Measurements from ENCODE around the gene FNDC3A. TPM values are rescaled to one million over a fixed set of nuclear protein-coding genes. Genes with fewer than 3 reads are reported as not detected.

Gene FNDC3A
- total RNA-seq, 2 donors from 2014 or later, result 48.2 to 86.3 TPM

- ATAC-seq (ENCODE audit: insufficient number of reproducible peaks, low FRiP score, low read depth) (no peak), DNase-seq (ENCODE audit: low spot score) (no peak)
- H3K4me1 ChIP-seq (ENCODE audit: control insufficient read depth in 1 of 2, low read depth in 2 of 2), result peaks cover 0 to 7% of the 10 kb centered on the region in 2 donors
- TF ChIP-seq, protein P1, sequence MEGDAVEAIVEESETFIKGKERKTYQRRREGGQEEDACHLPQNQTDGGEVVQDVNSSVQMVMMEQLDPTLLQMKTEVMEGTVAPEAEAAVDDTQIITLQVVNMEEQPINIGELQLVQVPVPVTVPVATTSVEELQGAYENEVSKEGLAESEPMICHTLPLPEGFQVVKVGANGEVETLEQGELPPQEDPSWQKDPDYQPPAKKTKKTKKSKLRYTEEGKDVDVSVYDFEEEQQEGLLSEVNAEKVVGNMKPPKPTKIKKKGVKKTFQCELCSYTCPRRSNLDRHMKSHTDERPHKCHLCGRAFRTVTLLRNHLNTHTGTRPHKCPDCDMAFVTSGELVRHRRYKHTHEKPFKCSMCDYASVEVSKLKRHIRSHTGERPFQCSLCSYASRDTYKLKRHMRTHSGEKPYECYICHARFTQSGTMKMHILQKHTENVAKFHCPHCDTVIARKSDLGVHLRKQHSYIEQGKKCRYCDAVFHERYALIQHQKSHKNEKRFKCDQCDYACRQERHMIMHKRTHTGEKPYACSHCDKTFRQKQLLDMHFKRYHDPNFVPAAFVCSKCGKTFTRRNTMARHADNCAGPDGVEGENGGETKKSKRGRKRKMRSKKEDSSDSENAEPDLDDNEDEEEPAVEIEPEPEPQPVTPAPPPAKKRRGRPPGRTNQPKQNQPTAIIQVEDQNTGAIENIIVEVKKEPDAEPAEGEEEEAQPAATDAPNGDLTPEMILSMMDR (IDR thresholded peaks at IDR 0.05), result no peak
- H3K27ac ChIP-seq, result no peak overlapping the region
- H3K36me3 ChIP-seq, result no peaks in the 10 kb centered on the region
- no peaks in the 10 kb centered on the region for H3K9me3 ChIP-seq
- H3K4me3 ChIP-seq, result no peak overlapping the region
- H3K27me3 ChIP-seq (replicated peaks; ENCODE audit: insufficient read depth), result no peaks in the 10 kb centered on the region
These were observed 46.9 kb downstream of the FNDC3A start for GRCh38 chr13:49022472-49023144.

GRCh38 chr13:49023431-49023830, 47.7 kb downstream of the FNDC3A start:
- Histone ChIP-seq H3K27me3 (replicated peaks; ENCODE audit: insufficient read depth) (no peaks in the 10 kb centered on the region), H3K9me3 (no peaks in the 10 kb centered on the region), H3K36me3 (no peaks in the 10 kb centered on the region), H3K4me1 (ENCODE audit: control insufficient read depth in 1 of 2, low read depth in 2 of 2) (peaks cover 0 to 7% of the 10 kb centered on the region in 2 donors), H3K4me3 (no peak overlapping the region), H3K27ac (no peak overlapping the region)
- ATAC-seq (ENCODE audit: insufficient number of reproducible peaks, low FRiP score, low read depth) (no peak), DNase-seq (ENCODE audit: low spot score) (no peak)
- TF ChIP-seq, protein P1 (IDR thresholded peaks at IDR 0.05), result no peak

DNA sequence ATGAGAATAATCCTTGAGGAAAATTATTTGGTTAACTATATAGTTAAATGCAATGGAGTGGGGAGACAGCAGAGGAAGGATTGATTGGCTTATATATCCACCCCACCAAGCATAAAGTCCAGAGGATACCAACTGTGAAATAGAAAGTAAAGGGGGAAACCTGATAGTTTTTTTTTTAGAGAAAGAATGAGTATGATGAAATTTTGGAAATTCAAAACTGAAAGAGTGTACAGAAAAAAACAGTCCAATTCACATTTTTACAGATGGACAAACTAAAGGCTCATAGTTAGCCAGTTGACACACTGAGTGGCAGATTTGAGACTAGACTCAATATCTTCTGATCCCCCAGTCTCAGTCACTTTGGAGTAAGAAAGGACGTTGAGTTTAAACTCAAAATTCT, 51.1 kb downstream of the FNDC3A start:
- H3K4me3 ChIP-seq, result no peak overlapping the region
- H3K4me1 ChIP-seq (ENCODE audit: control insufficient read depth in 1 of 2, low read depth in 2 of 2), result peaks cover 0 to 7% of the 10 kb centered on the region in 2 donors
- no peaks in the 10 kb centered on the region for H3K36me3 ChIP-seq
- H3K27ac ChIP-seq, result no peak overlapping the region
- H3K27me3 ChIP-seq (replicated peaks; ENCODE audit: insufficient read depth), result no peaks in the 10 kb centered on the region
- no peak for DNase-seq (ENCODE audit: low spot score)
- no peaks in the 10 kb centered on the region for H3K9me3 ChIP-seq
- TF ChIP-seq, protein P1 (IDR thresholded peaks at IDR 0.05), result no peak
- ATAC-seq (ENCODE audit: insufficient number of reproducible peaks, low FRiP score, low read depth), result no peak

DNA sequence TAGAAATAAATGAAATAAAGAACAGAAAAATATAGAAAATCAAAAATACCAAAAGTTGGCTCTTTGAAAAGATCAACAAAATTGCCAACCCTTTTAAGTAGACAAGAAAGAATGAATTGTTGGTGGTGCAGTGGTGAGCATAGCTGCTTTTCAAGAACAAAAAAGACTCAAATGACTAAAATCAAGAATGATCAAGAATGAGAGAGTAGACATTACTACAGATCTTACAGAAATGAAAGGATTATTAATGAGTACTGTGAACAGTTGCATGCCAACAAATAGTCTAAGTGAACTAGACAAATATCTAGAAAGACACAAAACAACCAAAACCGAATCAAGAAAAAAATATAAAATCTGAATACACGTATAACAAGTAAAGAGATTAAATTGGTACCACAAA, 53.9 kb downstream of the FNDC3A start:
- TF ChIP-seq, protein P1 (IDR thresholded peaks at IDR 0.05), result no peak
- H3K36me3 ChIP-seq, result no peaks in the 10 kb centered on the region
- DNase-seq (ENCODE audit: low spot score) (no peak), ATAC-seq (ENCODE audit: insufficient number of reproducible peaks, low FRiP score, low read depth) (no peak)
- H3K27ac ChIP-seq, result no peak overlapping the region
- no peaks in the 10 kb centered on the region for H3K4me1 ChIP-seq (ENCODE audit: control insufficient read depth in 1 of 2, low read depth in 2 of 2)
- H3K27me3 ChIP-seq (replicated peaks; ENCODE audit: insufficient read depth), result no peaks in the 10 kb centered on the region
- H3K4me3 ChIP-seq, result no peak overlapping the region
- H3K9me3 ChIP-seq, result no peaks in the 10 kb centered on the region

DNA sequence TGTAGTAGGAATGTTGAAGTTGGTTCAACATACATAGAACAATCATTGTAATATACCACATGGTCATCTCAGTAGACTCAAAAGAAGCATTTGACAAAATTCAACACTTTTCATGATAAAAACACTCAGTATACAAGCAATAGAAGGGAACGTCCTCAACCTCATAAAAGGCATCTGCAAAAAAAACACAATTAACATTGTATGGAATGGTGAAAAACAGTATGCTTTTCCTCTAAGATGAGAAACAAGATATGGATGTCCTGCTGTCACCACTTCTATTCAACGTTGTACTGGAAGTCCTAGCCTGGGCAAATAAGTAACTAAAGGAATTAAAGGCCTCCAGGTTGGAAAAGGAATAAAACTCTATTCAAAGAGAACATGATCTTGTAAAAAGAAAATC, 54.5 kb downstream of the FNDC3A start:
- Histone ChIP-seq H3K36me3 (no peaks in the 10 kb centered on the region), H3K27ac (no peak overlapping the region), H3K9me3 (no peaks in the 10 kb centered on the region), H3K27me3 (replicated peaks; ENCODE audit: insufficient read depth) (no peaks in the 10 kb centered on the region), H3K4me1 (ENCODE audit: control insufficient read depth in 1 of 2, low read depth in 2 of 2) (no peaks in the 10 kb centered on the region), H3K4me3 (no peak overlapping the region)
- TF ChIP-seq, protein P1 (IDR thresholded peaks at IDR 0.05), result no peak
- DNase-seq (ENCODE audit: low spot score) (no peak), ATAC-seq (ENCODE audit: insufficient number of reproducible peaks, low FRiP score, low read depth) (no peak)
